ENCODE measurements around the gene NALCN. TPM values are rescaled to one million over a fixed set of nuclear protein-coding genes. Genes with fewer than 3 reads are reported as not detected.

NALCN gene
- total RNA-seq, 1 donor from 2014 or later: 3.5 TPM

GRCh38 chr13:101121608-101122007 lies 294.7 kb downstream of the NALCN start:
- TF ChIP-seq CTCF (IDR thresholded peaks at IDR 0.05): no peak
- DNase-seq: no peak
- H3K4me3 ChIP-seq: no peak overlapping the region
- H3K36me3 ChIP-seq: no peaks in the 10 kb centered on the region
- intact Hi-C loops (cut with DNase I): no loop called here
- no peak for ATAC-seq
- no peak overlapping the region for H3K27ac ChIP-seq
- no peaks in the 10 kb centered on the region for H3K27me3 ChIP-seq
- H3K4me1 ChIP-seq: no peaks in the 10 kb centered on the region
- H3K9me3 ChIP-seq: no peaks in the 10 kb centered on the region

- intact Hi-C loops (cut with DNase I): no loop called here
- no peak for ATAC-seq
- TF ChIP-seq CTCF (IDR thresholded peaks at IDR 0.05): no peak
Measured at GRCh38 chr13:101120007-101120406, 296.3 kb downstream of the NALCN start.

GRCh38 chr13:101116826-101117225 lies 299.5 kb downstream of the NALCN start:
- no peaks in the 10 kb centered on the region for H3K27me3 ChIP-seq
- no peak for TF ChIP-seq CTCF (IDR thresholded peaks at IDR 0.05)
- DNase-seq (no peak), ATAC-seq (no peak)
- H3K4me1 ChIP-seq: no peaks in the 10 kb centered on the region
- H3K36me3 ChIP-seq: no peaks in the 10 kb centered on the region
- intact Hi-C loops (cut with DNase I): no loop called here
- H3K9me3 ChIP-seq: no peaks in the 10 kb centered on the region
- H3K27ac ChIP-seq: no peak overlapping the region
- H3K4me3 ChIP-seq: no peak overlapping the region

More at GRCh38 chr13:101120007-101120406, 296.3 kb downstream of the NALCN start:
- H3K27ac ChIP-seq: no peak overlapping the region
- H3K4me3 ChIP-seq: no peak overlapping the region
- no peaks in the 10 kb centered on the region for H3K9me3 ChIP-seq
- no peak for DNase-seq
- no peaks in the 10 kb centered on the region for H3K4me1 ChIP-seq
- H3K27me3 ChIP-seq: no peaks in the 10 kb centered on the region
- no peaks in the 10 kb centered on the region for H3K36me3 ChIP-seq

GRCh38 chr13:101116341-101116740 lies 300.0 kb downstream of the NALCN start:
- ATAC-seq (no peak), DNase-seq (no peak)
- no peaks in the 10 kb centered on the region for H3K4me1 ChIP-seq
- no peaks in the 10 kb centered on the region for H3K36me3 ChIP-seq
- intact Hi-C loops (cut with DNase I): no loop called here
- TF ChIP-seq CTCF (IDR thresholded peaks at IDR 0.05): no peak
- no peaks in the 10 kb centered on the region for H3K27me3 ChIP-seq
- no peak overlapping the region for H3K27ac ChIP-seq
- no peak overlapping the region for H3K4me3 ChIP-seq
- H3K9me3 ChIP-seq: no peaks in the 10 kb centered on the region

GRCh38 chr13:101115762-101116171 lies 300.5 kb downstream of the NALCN start:
- no peak for ATAC-seq
- DNase-seq: no peak
- no peak overlapping the region for H3K4me3 ChIP-seq
- no peak overlapping the region for H3K27ac ChIP-seq
- H3K27me3 ChIP-seq: no peaks in the 10 kb centered on the region
- no peak for TF ChIP-seq CTCF (IDR thresholded peaks at IDR 0.05)
- no peaks in the 10 kb centered on the region for H3K36me3 ChIP-seq
- H3K4me1 ChIP-seq: no peaks in the 10 kb centered on the region
- intact Hi-C loops (cut with DNase I): no loop called here
- H3K9me3 ChIP-seq: no peaks in the 10 kb centered on the region

GRCh38 chr13:101111894-101112293 lies 304.4 kb downstream of the NALCN start:
- Histone ChIP-seq H3K4me3 (no peak overlapping the region), H3K9me3 (no peaks in the 10 kb centered on the region), H3K27me3 (no peaks in the 10 kb centered on the region), H3K27ac (no peak overlapping the region), H3K36me3 (no peaks in the 10 kb centered on the region), H3K4me1 (no peaks in the 10 kb centered on the region)
- intact Hi-C loops (cut with DNase I): no loop called here
- TF ChIP-seq CTCF (IDR thresholded peaks at IDR 0.05): no peak
- ATAC-seq (no peak), DNase-seq (no peak)

Data from upper lobe of right lung (tissue), 1 donor.